Colonic mucosa (tissue), 4 donors: ENCODE results near the gene PRKCB. TPM values are rescaled to one million over a fixed set of nuclear protein-coding genes. Genes with fewer than 3 reads are reported as not detected.
"Not testable (repeated sequence)": the region's sequence is repeated elsewhere in the genome, so short reads cannot be mapped to it uniquely, and the experiment has no call there.

Experiments
- DNase-seq: peaks from one replicate; pipeline ENCODE4 v3.0.0-alpha.2; 2020
- H3K27ac ChIP-seq: fragments of 200-600 bp; one replicate; pipeline ENCODE4 v1.8.0; 2021
- H3K27me3 ChIP-seq: fragments of 200-600 bp; one replicate; pipeline ENCODE4 v1.8.0; 2021
- H3K36me3 ChIP-seq: fragments of 200-600 bp; one replicate; pipeline ENCODE4 v1.8.0; 2021
- H3K4me1 ChIP-seq: fragments of 200-600 bp; one replicate; pipeline ENCODE4 v1.8.0; 2021; ENCODE audit warnings: mild to moderate bottlenecking
- H3K4me3 ChIP-seq: fragments of 200-600 bp; one replicate; pipeline ENCODE4 v1.8.0; 2021
- H3K9ac ChIP-seq, 2 donors: one replicate each; pipeline ENCODE4 v1.7.0; 2013; ENCODE audit warnings: control low read depth in 2 of 2, low read depth in 2 of 2, low read length in 2 of 2
- H3K9me3 ChIP-seq: fragments of 200-600 bp; one replicate; pipeline ENCODE4 v1.8.0; 2021
- intact Hi-C: fragments of 100-400 bp; cut with DNase I; formaldehyde crosslinking; loops from one replicate; pipeline ENCODE4 v1.14.1; 2022
- total RNA-seq, 2 donors: library from RNA; stranded (reverse); fragmentation: NEBNext Ultra II Directional in 1 of 2; extraction: Animal tissue kit (Norgen Biotek cat#: 25700) in 1 of 2; gene quantifications; one replicate each; pipeline ENCODE4 v1.2.1, GENCODE V29; 2021
- TF ChIP-seq, protein P1 (sequence below): fragments of 200-600 bp; IDR thresholded peaks from one replicate; pipeline ENCODE4 v1.8.0; 2022; ENCODE audit warnings: antibody characterized with exemption, mild to moderate bottlenecking
- donor health status: healthy.
- donor health status: DM: no; HTN: no; CAD: no.
- donor health status: DM: no; HTN: no; CAD: no.

PRKCB gene
- total RNA-seq, 2 donors from 2014 or later, result 2.5 to 10.7 TPM

DNA sequence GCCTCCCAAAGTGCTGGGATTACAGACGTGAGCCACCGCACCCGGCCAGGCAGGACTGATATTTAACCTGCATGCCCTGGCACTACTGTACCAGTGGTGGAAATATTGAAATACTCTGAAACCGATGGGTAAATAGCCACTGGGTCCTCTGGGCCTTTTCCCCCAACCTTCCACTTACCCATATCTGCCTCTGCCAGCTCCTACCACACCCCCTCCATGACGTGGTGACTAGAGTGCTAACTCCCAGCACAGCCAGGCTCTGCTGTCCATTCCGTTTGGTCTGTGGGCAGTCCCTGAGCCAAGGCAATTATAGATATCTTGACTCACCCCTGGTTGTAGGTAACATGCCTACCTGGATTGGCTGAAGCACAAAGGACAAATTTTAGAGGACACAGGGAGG is 187.8 kb downstream of the PRKCB start:
- no peaks in the 10 kb centered on the region for H3K36me3 ChIP-seq

DNA sequence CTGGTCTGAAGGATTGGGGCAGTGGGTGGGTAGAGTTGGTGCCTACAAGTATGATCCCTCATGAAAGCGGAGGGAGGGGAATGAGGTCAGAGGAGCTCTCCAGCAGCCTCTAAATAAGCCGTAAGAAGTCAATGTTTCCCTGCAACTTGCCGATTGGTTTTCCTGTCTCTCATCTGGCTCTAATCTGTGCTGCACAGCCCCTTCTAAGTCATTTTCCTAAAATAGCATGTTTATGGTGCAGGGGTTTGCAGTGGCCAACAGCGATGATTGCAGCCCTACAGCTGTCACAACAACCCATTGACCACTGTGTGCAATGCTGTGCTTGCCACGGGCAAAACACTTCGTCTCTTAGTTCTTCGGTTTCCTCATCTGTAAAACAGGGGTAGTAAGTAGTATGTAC is 189.2 kb downstream of the PRKCB start:
- no peak for DNase-seq
- H3K4me3 ChIP-seq, result no peak overlapping the region
- TF ChIP-seq, protein P1, sequence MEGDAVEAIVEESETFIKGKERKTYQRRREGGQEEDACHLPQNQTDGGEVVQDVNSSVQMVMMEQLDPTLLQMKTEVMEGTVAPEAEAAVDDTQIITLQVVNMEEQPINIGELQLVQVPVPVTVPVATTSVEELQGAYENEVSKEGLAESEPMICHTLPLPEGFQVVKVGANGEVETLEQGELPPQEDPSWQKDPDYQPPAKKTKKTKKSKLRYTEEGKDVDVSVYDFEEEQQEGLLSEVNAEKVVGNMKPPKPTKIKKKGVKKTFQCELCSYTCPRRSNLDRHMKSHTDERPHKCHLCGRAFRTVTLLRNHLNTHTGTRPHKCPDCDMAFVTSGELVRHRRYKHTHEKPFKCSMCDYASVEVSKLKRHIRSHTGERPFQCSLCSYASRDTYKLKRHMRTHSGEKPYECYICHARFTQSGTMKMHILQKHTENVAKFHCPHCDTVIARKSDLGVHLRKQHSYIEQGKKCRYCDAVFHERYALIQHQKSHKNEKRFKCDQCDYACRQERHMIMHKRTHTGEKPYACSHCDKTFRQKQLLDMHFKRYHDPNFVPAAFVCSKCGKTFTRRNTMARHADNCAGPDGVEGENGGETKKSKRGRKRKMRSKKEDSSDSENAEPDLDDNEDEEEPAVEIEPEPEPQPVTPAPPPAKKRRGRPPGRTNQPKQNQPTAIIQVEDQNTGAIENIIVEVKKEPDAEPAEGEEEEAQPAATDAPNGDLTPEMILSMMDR, result no peak

More for the DNA sequence above, 187.8 kb downstream of the PRKCB start:
- Histone ChIP-seq H3K4me3 (no peak overlapping the region), H3K4me1 (no peaks in the 10 kb centered on the region), H3K9ac (no peak overlapping the region), H3K27me3 (no peaks in the 10 kb centered on the region), H3K27ac (no peak overlapping the region), H3K9me3 (no peaks in the 10 kb centered on the region)
- intact Hi-C loops, result no loop called here
- TF ChIP-seq, protein P1, result no peak
- DNase-seq, result no peak

DNA sequence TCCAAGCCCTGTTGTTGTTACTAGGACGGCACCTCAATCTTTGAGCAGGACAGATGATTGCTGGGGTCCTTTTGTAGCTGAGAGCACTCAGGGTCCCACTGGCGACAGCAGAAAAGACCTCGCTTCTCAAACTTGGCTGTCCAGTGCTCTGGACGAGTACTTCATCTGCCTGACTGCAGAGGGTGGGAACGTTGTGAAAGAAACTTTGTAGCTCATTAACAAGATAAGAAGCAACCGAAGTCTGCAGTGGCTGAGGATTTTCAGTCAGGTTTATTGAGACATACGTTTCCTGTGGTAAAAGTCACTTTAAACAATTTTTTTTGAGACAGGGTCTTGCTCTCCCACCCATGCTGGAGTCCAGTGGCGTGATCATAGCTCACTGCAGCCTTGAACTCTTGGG is 191.7 kb downstream of the PRKCB start:
- Histone ChIP-seq H3K9me3 (no peaks in the 10 kb centered on the region), H3K9ac (no peak overlapping the region), H3K27ac (no peak overlapping the region), H3K4me3 (no peak overlapping the region), H3K4me1 (no peaks in the 10 kb centered on the region), H3K27me3 (no peaks in the 10 kb centered on the region), H3K36me3 (no peaks in the 10 kb centered on the region)
- intact Hi-C loops, result no loop called here
- TF ChIP-seq, protein P1, result no peak
- no peak for DNase-seq

More for the DNA sequence above, 189.2 kb downstream of the PRKCB start:
- Histone ChIP-seq H3K4me1 (no peaks in the 10 kb centered on the region), H3K9ac (no peak overlapping the region), H3K9me3 (no peaks in the 10 kb centered on the region), H3K27ac (no peak overlapping the region), H3K36me3 (no peaks in the 10 kb centered on the region), H3K27me3 (no peaks in the 10 kb centered on the region)
- intact Hi-C loops, result no loop called here

DNA sequence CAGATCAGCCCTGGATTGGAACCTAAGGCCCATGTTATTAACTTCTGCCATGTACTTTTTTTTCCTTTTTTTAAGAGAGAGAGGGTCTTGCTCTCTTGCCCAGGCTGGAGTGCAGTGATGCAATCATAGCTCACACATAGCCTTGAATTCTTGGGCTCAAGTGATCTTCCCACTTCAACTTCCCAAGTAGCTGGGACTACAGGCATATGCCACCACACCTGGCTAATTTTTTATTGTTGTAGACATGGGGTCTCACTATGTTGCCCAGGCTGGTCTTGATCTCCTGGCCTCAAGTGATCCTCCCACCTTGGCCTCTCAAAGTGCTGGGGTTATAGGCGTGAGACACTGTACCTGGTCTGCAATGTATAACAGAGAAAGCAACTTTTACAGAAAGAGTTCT is 194.1 kb downstream of the PRKCB start:
- H3K9ac ChIP-seq, H3K4me1 ChIP-seq, H3K27ac ChIP-seq, DNase-seq, H3K9me3 ChIP-seq, intact Hi-C loops, H3K36me3 ChIP-seq, H3K4me3 ChIP-seq, H3K27me3 ChIP-seq: not testable (repeated sequence)

DNA sequence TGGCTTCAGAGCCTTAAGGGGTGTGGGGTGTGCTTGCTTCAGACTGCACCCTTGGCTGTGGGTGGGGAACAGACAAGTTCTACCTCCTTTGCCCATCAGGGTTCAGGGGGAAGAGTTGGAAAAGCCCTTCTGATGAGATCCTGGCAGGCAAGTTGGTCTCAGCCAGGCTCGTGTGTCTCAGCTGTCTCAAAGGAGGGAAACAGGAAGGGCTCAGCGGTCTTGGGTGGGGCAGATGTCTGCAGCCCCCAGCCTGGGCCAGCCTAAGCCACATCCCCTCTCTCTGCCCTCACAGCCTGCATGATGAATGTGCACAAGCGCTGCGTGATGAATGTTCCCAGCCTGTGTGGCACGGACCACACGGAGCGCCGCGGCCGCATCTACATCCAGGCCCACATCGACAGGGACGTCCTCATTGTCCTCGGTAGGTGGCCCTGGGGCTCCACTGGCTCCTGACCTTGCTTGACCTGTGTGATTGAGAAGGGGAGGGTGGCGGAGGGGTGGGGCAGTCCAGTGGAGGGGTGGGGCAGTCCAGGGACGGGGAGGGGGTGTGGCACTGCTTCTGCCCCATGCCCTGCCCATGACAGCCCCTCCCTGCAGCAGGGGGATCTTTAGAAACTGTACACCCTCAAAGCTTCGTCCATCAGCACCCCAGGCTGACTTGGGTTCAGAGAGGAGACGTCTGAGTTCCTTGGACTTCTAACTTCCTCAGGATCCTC is 199.5 kb downstream of the PRKCB start:
- H3K4me1 ChIP-seq, result no peaks in the 10 kb centered on the region
- DNase-seq, result no peak
- H3K4me3 ChIP-seq, result no peak overlapping the region
- TF ChIP-seq, protein P1, result no peak
- no peaks in the 10 kb centered on the region for H3K27me3 ChIP-seq
- H3K36me3 ChIP-seq, result no peaks in the 10 kb centered on the region
- H3K9me3 ChIP-seq, result no peaks in the 10 kb centered on the region
- intact Hi-C loops, result loop anchor here (5.0 kb wide), 2 partner anchors 233 to 298 kb away; no protein-coding TSS in a partner anchor
- no peak overlapping the region for H3K9ac ChIP-seq
- H3K27ac ChIP-seq, result no peak overlapping the region

DNA sequence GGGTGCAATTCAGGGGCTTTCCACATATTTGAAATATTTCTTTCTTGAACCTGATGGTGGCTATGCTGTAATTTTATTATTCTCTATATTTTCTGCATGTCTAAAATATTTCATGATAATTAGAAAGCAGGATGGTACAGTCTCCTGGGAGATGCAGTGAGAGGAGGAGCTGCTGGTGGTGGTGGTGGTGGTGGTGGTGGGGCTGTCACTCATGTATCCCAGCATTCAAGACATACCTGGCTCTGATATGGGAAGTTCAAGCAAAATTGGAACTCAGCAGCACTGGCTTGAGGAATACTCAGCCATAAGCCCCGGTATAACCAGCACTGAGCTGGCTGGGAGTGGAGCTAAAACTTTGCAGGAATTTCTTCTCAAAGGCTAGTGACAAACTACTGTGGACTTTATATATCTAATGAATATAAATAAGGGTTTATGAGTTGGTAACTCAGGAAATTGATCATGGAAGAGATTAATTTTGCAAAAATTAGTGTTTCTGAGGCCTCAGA is 200.3 kb downstream of the PRKCB start:
- no peaks in the 10 kb centered on the region for H3K27me3 ChIP-seq
- DNase-seq, result no peak
- no peak overlapping the region for H3K9ac ChIP-seq
- no peaks in the 10 kb centered on the region for H3K4me1 ChIP-seq
- H3K36me3 ChIP-seq, result no peaks in the 10 kb centered on the region
- TF ChIP-seq, protein P1, result no peak
- H3K9me3 ChIP-seq, result no peaks in the 10 kb centered on the region
- no peak overlapping the region for H3K4me3 ChIP-seq
- intact Hi-C loops, result loop anchor here (5.0 kb wide), 2 partner anchors 234 to 299 kb away; no protein-coding TSS in a partner anchor
- no peak overlapping the region for H3K27ac ChIP-seq
